ENCODE data around the gene KRT75. TPM values are rescaled to one million over a fixed set of nuclear protein-coding genes. Genes with fewer than 3 reads are reported as not detected.

The KRT75 gene
- total RNA-seq, 1 donor: not detected

- H3K4me3 ChIP-seq (ENCODE audit: low read depth, low read length): no peak overlapping the region
- DNase-seq (ENCODE audit: low read depth): peak; percentile 5
- TF ChIP-seq, protein P1, sequence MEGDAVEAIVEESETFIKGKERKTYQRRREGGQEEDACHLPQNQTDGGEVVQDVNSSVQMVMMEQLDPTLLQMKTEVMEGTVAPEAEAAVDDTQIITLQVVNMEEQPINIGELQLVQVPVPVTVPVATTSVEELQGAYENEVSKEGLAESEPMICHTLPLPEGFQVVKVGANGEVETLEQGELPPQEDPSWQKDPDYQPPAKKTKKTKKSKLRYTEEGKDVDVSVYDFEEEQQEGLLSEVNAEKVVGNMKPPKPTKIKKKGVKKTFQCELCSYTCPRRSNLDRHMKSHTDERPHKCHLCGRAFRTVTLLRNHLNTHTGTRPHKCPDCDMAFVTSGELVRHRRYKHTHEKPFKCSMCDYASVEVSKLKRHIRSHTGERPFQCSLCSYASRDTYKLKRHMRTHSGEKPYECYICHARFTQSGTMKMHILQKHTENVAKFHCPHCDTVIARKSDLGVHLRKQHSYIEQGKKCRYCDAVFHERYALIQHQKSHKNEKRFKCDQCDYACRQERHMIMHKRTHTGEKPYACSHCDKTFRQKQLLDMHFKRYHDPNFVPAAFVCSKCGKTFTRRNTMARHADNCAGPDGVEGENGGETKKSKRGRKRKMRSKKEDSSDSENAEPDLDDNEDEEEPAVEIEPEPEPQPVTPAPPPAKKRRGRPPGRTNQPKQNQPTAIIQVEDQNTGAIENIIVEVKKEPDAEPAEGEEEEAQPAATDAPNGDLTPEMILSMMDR (IDR thresholded peaks at IDR 0.05; ENCODE audit: insufficient read depth, low read length): peak; percentile 55
Measured at GRCh38 chr12:52390739-52391617, 43.2 kb downstream of the KRT75 start.

DNA sequence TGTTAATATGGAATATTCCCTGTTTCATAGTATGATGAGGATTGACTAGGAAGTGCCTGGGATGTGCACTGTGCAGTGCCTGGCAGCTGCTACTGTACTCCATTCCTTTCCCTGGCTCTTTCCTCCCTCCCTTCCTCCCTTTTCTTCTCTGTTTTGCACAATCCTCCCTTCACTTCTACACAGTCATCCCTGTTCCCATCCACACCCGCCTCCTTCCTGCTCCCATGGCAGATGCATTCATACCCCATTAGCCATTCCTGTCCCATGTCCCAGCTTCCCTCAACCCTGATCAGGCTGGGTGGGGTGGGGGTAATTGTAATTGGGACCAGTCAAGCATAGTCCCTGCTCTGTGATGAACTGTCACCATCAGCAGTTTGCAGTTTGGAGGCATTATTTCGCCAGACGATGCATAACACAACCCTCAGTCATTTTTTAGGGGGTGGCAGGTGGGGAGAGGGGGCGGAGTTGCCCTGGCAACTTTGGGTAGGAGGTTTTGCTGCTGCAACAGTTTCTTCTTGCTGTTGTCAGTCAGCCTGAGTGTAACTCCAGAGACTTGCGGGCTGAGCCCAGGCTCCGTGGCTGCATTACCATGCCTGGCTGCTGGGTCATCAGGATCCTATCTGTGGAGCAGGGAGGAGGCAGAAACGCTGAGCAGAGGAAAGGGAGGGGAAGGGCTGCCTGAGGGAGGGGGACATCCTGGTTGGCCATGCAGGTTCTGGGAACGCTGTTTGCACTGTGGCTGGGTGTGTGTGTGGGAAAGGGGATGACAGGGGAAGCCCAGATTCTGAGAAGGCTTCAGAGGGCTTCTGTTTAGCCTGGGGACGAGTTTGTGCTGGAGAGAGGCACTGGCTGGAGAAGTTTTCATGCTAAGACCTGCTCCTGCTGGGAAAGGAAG is 44.6 kb downstream of the KRT75 start:
- DNase-seq (ENCODE audit: low read depth): peak; percentile 8
- H3K4me3 ChIP-seq (ENCODE audit: low read depth, low read length): no peak overlapping the region
- TF ChIP-seq, protein P1 (IDR thresholded peaks at IDR 0.05; ENCODE audit: insufficient read depth, low read length): no peak

- TF ChIP-seq, protein P1 (IDR thresholded peaks at IDR 0.05; ENCODE audit: insufficient read depth, low read length): no peak
- H3K4me3 ChIP-seq (ENCODE audit: low read depth, low read length): no peak overlapping the region
- DNase-seq (ENCODE audit: low read depth): no peak
Measured at GRCh38 chr12:52387859-52388258, 46.3 kb downstream of the KRT75 start.

- DNase-seq (ENCODE audit: low read depth): no peak
- H3K4me3 ChIP-seq (ENCODE audit: low read depth, low read length): no peak within 1 kb of the TSS
- TF ChIP-seq, protein P1 (IDR thresholded peaks at IDR 0.05; ENCODE audit: insufficient read depth, low read length): no peak
Measured at GRCh38 chr12:52385226-52385702, 48.9 kb downstream of the KRT75 start, which contains the start of gene KRT84. KRT84 (minus strand) TSS chr12:52385652; CDS start chr12:52385585, 67 bp downstream.

- no peak overlapping the region for H3K4me3 ChIP-seq (ENCODE audit: low read depth, low read length)
- TF ChIP-seq, protein P1 (IDR thresholded peaks at IDR 0.05; ENCODE audit: insufficient read depth, low read length): no peak
- DNase-seq (ENCODE audit: low read depth): no peak
Measured at GRCh38 chr12:52383331-52383730, 50.8 kb downstream of the KRT75 start.

DNA sequence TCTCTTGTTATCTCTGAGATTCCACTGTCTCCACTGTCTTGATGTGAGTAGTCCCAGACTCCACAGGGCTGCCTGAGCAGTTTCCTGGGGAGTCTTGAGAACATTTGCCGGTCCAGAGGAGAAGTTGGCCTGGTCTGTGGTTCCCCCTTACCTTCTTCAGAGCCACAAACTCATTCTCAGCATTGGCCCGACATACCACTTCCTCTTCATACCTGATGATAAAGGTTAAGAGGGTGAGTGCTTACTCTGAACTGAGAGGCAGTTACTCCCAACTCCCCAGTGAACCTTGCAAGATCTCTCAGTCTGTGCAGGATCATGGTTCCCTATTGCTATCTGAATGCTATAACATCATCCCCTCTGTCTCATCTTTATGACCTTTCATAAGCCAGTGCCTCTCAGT is 51.3 kb downstream of the KRT75 start:
- DNase-seq (ENCODE audit: low read depth): no peak
- TF ChIP-seq, protein P1 (IDR thresholded peaks at IDR 0.05; ENCODE audit: insufficient read depth, low read length): no peak
- H3K4me3 ChIP-seq (ENCODE audit: low read depth, low read length): no peak overlapping the region
